ENCODE results near the gene XPOT.

XPOT gene

GRCh38 chr12:64428956-64429355, 24.8 kb downstream of the XPOT start:
- DNase-seq, result no peak

- DNase-seq, result no peak
Observed at GRCh38 chr12:64430886-64431285, 26.7 kb downstream of the XPOT start.

- DNase-seq, result no peak
Observed at GRCh38 chr12:64431791-64432190, 27.6 kb downstream of the XPOT start.

GRCh38 chr12:64433915-64434314, 29.7 kb downstream of the XPOT start:
- DNase-seq, result no peak

GRCh38 chr12:64440100-64440499, 35.9 kb downstream of the XPOT start:
- no peak for DNase-seq

GRCh38 chr12:64445490-64445889, 41.3 kb downstream of the XPOT start:
- DNase-seq, result no peak

GRCh38 chr12:64446295-64446694, 42.1 kb downstream of the XPOT start:
- DNase-seq, result no peak

GRCh38 chr12:64450057-64450640, 46.0 kb downstream of the XPOT start:
- DNase-seq, result no peak

GRCh38 chr12:64450711-64451486, 46.7 kb downstream of the XPOT start:
- no peak for DNase-seq

- DNase-seq, result peak; percentile 89
Observed at GRCh38 chr12:64451687-64452558, 47.7 kb downstream of the XPOT start, which contains the start of gene TBK1. Gene TBK1 (plus strand): TSS chr12:64452120. CDS start chr12:64455871, 3,751 bp downstream.

- DNase-seq, result no peak
Observed at GRCh38 chr12:64452559-64453329, 48.6 kb downstream of the XPOT start.

- DNase-seq, result no peak
Observed at GRCh38 chr12:64455506-64455905, 51.3 kb downstream of the XPOT start.

GRCh38 chr12:64456119-64456518, 51.9 kb downstream of the XPOT start:
- DNase-seq, result no peak

- no peak for DNase-seq
Observed at GRCh38 chr12:64457032-64457431, 52.8 kb downstream of the XPOT start.

- no peak for DNase-seq
Observed at GRCh38 chr12:64457466-64457865, 53.3 kb downstream of the XPOT start.

GRCh38 chr12:64457923-64458322, 53.7 kb downstream of the XPOT start:
- DNase-seq, result no peak

GRCh38 chr12:64459394-64459891, 55.3 kb downstream of the XPOT start:
- no peak for DNase-seq

- no peak for DNase-seq
Observed at GRCh38 chr12:64461634-64462414, 57.6 kb downstream of the XPOT start.

GRCh38 chr12:64466178-64466577, 62.0 kb downstream of the XPOT start:
- no peak for DNase-seq

GRCh38 chr12:64468966-64469365, 64.8 kb downstream of the XPOT start:
- no peak for DNase-seq

GRCh38 chr12:64469455-64470142, 65.4 kb downstream of the XPOT start:
- DNase-seq, result no peak
